PC-9 (cell line): Measurements from ENCODE around the gene KIF9.

Experiments
- EZH2 ChIP-seq: fragments of 200-600 bp; sonication (generic); IDR thresholded peaks from 2 replicates; pipeline ENCODE4 v1.8.0; 2017; ENCODE audit warnings: antibody characterized with exemption, low read depth
- TF ChIP-seq, protein P1 (sequence below): fragments of 200-600 bp; sonication (generic); conservative IDR thresholded peaks from 2 replicates; pipeline ENCODE4 v1.6.1; 2017; ENCODE audit warnings: mixed run types, antibody characterized with exemption, mild to moderate bottlenecking, moderate library complexity

DNA sequence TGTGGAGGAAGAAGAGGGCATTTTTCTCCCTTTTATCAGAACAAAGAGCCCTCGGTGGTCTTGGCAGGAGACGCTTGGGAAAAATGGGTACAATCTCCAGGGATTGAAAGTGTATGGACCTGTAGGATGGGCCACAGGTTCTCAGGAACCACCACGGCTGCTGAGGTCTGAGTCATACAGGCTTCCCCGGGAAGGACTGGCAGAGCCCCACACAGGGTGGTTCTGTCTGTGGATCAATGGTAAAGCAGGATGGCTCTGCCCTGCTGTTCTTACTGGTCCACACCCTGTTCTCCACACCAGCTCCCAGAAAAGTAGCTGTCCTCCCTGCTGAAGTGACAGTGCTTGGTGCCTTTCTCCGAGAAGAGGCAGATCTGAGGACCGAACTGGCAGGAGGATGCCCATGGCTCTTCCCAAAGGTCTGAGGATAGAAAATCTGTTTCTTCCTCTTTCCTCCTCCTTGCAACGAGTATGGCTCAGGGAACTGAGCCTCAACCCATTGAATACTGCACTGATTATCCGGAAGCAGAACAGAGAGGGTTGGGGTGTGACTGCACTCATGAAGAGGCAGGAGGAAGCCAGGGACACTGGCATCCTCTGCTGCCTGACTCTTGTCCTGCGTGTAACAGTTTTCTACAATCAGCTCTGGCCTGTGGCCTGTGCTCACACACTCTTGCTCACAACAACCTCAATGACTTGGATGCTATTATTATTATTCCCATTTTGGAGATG lies 39.0 kb downstream of the KIF9 start:
- TF ChIP-seq, protein P1, sequence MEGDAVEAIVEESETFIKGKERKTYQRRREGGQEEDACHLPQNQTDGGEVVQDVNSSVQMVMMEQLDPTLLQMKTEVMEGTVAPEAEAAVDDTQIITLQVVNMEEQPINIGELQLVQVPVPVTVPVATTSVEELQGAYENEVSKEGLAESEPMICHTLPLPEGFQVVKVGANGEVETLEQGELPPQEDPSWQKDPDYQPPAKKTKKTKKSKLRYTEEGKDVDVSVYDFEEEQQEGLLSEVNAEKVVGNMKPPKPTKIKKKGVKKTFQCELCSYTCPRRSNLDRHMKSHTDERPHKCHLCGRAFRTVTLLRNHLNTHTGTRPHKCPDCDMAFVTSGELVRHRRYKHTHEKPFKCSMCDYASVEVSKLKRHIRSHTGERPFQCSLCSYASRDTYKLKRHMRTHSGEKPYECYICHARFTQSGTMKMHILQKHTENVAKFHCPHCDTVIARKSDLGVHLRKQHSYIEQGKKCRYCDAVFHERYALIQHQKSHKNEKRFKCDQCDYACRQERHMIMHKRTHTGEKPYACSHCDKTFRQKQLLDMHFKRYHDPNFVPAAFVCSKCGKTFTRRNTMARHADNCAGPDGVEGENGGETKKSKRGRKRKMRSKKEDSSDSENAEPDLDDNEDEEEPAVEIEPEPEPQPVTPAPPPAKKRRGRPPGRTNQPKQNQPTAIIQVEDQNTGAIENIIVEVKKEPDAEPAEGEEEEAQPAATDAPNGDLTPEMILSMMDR, result no peak
- no peak for TF ChIP-seq EZH2
